HEK293T (cell line): ENCODE measurements around the gene PCP4.

ENCODE experiments used
- ARNT ChIP-seq: fragments of 450-650 bp; IDR thresholded peaks from 2 replicates; pipeline ENCODE4 v1.6.1; 2017; ENCODE audit warnings: mild to moderate bottlenecking
- BHLHE40 ChIP-seq: fragments of 450-650 bp; IDR thresholded peaks from 2 replicates; pipeline ENCODE4 v1.6.1; 2016; ENCODE audit warnings: mild to moderate bottlenecking, moderate library complexity, borderline replicate concordance
- CTBP1 ChIP-seq: fragments of 450-650 bp; IDR thresholded peaks from 2 replicates; pipeline ENCODE4 v1.6.1; 2016; ENCODE audit warnings: borderline replicate concordance
- ELF4 ChIP-seq: fragments of 450-650 bp; IDR thresholded peaks from 2 replicates; pipeline ENCODE4 v1.6.1; 2017; ENCODE audit warnings: antibody characterized with exemption
- FOXA1 ChIP-seq: fragments of 450-650 bp; IDR thresholded peaks from 2 replicates; pipeline ENCODE4 v1.6.1; 2016; ENCODE audit warnings: mild to moderate bottlenecking
- FOXK2 ChIP-seq: fragments of 450-650 bp; IDR thresholded peaks from 2 replicates; pipeline ENCODE4 v1.6.1; 2016; ENCODE audit warnings: mild to moderate bottlenecking
- FOXM1 ChIP-seq: fragments of 450-650 bp; IDR thresholded peaks from 2 replicates; pipeline ENCODE4 v1.6.1; 2017; ENCODE audit warnings: mild to moderate bottlenecking, borderline replicate concordance
- HDGF ChIP-seq: fragments of 450-650 bp; IDR thresholded peaks from 2 replicates; pipeline ENCODE4 v1.6.1; 2017; ENCODE audit warnings: antibody characterized with exemption, borderline replicate concordance
- SP1 ChIP-seq: fragments of 450-650 bp; IDR thresholded peaks from 2 replicates; pipeline ENCODE4 v1.6.1; 2017
- SUZ12 ChIP-seq: fragments of 450-650 bp; IDR thresholded peaks from 2 replicates; pipeline ENCODE4 v1.6.1; 2016; ENCODE audit warnings: mild to moderate bottlenecking
- TARDBP ChIP-seq: fragments of 450-650 bp; IDR thresholded peaks from 2 replicates; pipeline ENCODE4 v1.6.1; 2016
- TF ChIP-seq, protein P1 (sequence below): fragments of 450-650 bp; IDR thresholded peaks from 2 replicates; pipeline ENCODE4 v1.6.1; 2016

DNA sequence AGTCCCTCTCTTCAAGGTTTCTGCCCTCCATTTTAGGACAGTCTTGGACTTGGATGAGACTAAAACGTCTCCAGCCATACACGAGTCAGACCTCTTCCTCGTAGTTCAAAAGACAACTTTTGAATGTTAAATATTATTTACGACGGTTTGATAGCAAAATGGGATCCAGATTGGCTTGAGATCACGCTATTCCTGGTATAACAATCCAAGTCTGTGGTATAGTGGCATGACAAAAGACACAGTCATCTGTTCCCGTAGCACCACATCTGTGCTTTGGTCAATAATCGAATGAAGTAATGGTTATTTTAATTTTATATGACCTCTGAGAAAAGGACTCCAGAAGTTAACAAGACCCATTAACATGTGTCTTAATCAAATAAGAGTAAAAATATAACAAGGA is 7.0 kb downstream of the PCP4 start:
- TF ChIP-seq FOXA1: no peak
- no peak for TF ChIP-seq SUZ12
- no peak for TF ChIP-seq SP1
- no peak for TF ChIP-seq ARNT
- TF ChIP-seq TARDBP: no peak
- no peak for TF ChIP-seq FOXK2
- TF ChIP-seq, protein P1, sequence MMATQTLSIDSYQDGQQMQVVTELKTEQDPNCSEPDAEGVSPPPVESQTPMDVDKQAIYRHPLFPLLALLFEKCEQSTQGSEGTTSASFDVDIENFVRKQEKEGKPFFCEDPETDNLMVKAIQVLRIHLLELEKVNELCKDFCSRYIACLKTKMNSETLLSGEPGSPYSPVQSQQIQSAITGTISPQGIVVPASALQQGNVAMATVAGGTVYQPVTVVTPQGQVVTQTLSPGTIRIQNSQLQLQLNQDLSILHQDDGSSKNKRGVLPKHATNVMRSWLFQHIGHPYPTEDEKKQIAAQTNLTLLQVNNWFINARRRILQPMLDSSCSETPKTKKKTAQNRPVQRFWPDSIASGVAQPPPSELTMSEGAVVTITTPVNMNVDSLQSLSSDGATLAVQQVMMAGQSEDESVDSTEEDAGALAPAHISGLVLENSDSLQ: no peak
- TF ChIP-seq FOXM1: no peak
- TF ChIP-seq BHLHE40: no peak
- no peak for TF ChIP-seq HDGF
- TF ChIP-seq ELF4: no peak
- no peak for TF ChIP-seq CTBP1
